Neural cell (in vitro differentiated cells): ENCODE data around the gene C6orf132. TPM values are rescaled to one million over a fixed set of nuclear protein-coding genes. Genes with fewer than 3 reads are reported as not detected.

ENCODE experiments used
- H2AFZ ChIP-seq: fragments of 200-600, 300-800 bp; sonication (generic), shearing (Covaris generic); 2 replicates; pipeline ENCODE4 v1.6.0; 2014; ENCODE audit warnings: low read depth, mild to moderate bottlenecking, antibody characterized with exemption, low read length, moderate library complexity
- H3F3A ChIP-seq: fragments of 200-600 bp; shearing (Covaris generic); 2 replicates; pipeline ENCODE4 v1.6.1; 2016; ENCODE audit warnings: mild to moderate bottlenecking, moderate library complexity, mixed read lengths, antibody characterized with exemption, low read length; ENCODE audit not compliant: insufficient read depth, poor library complexity, severe bottlenecking
- H3K27ac ChIP-seq: fragments of 200-600, 300-800 bp; sonication (generic), shearing (Covaris generic); 2 replicates; pipeline ENCODE4 v1.5.1; 2014; ENCODE audit warnings: mild to moderate bottlenecking, low read length, moderate library complexity
- H3K27me3 ChIP-seq: fragments of 300-800, 200-600 bp; sonication (generic), shearing (Covaris generic); 2 replicates; pipeline ENCODE4 v1.6.0; 2014; ENCODE audit warnings: mild to moderate bottlenecking, low read depth, low read length, moderate library complexity; ENCODE audit not compliant: insufficient read depth
- H3K36me3 ChIP-seq: fragments of 300-800, 200-600 bp; sonication (generic), shearing (Covaris generic); 2 replicates; pipeline ENCODE4 v1.5.1; 2014; ENCODE audit warnings: mild to moderate bottlenecking, antibody characterized with exemption, low read length, moderate library complexity; ENCODE audit not compliant: insufficient read depth
- H3K4me2 ChIP-seq: fragments of 300-800, 200-600 bp; sonication (generic), shearing (Covaris generic); 2 replicates; pipeline ENCODE4 v1.6.0; 2014; ENCODE audit warnings: mild to moderate bottlenecking, low read length
- H3K4me3 ChIP-seq: fragments of 300-800, 200-600 bp; sonication (generic), shearing (Covaris generic); 2 replicates; pipeline ENCODE4 v1.5.1; 2014; ENCODE audit warnings: mild to moderate bottlenecking, low read length, moderate library complexity
- H3K79me2 ChIP-seq: fragments of 200-600 bp; shearing (Covaris generic); replicated peaks from 2 replicates; pipeline ENCODE4 v1.6.0; 2014; ENCODE audit warnings: mild to moderate bottlenecking, low read length, moderate library complexity; ENCODE audit not compliant: insufficient read depth
- H3K9ac ChIP-seq: fragments of 300-800, 200-600 bp; sonication (generic), shearing (Covaris generic); 2 replicates; pipeline ENCODE4 v1.6.1; 2016; ENCODE audit warnings: mild to moderate bottlenecking, low read length, mixed read lengths
- H3K9me2 ChIP-seq: fragments of 200-600 bp; shearing (Covaris generic); 2 replicates; pipeline ENCODE4 v1.6.1; 2016; ENCODE audit warnings: mild to moderate bottlenecking, low read length, mixed read lengths; ENCODE audit not compliant: insufficient read depth
- H3K9me3 ChIP-seq: fragments of 200-600, 300-800 bp; sonication (generic), shearing (Covaris generic); 2 replicates; pipeline ENCODE4 v1.6.1; 2016; ENCODE audit warnings: mild to moderate bottlenecking, mixed run types, low read length, moderate library complexity, mixed read lengths
- H4K20me1 ChIP-seq: fragments of 200-600 bp; shearing (Covaris generic); 2 replicates; pipeline ENCODE4 v1.6.1; 2016; ENCODE audit warnings: mild to moderate bottlenecking, mixed run types; ENCODE audit not compliant: insufficient read depth
- EP300 ChIP-seq: fragments of 450-650 bp; conservative IDR thresholded peaks from 2 replicates; pipeline ENCODE4 v1.6.1; 2014; ENCODE audit warnings: antibody characterized with exemption, mild to moderate bottlenecking, moderate library complexity; ENCODE audit not compliant: poor library complexity, severe bottlenecking
- EZH2 ChIP-seq: fragments of 200-600, 300-800 bp; shearing (Covaris generic), sonication (generic); IDR thresholded peaks from 2 replicates; pipeline ENCODE4 v1.6.1; 2014; ENCODE audit warnings: antibody characterized with exemption, low read length, borderline replicate concordance, mild to moderate bottlenecking; ENCODE audit not compliant: insufficient read depth, poor library complexity, severe bottlenecking
- MXI1 ChIP-seq: fragments of 450-650 bp; conservative IDR thresholded peaks from 2 replicates; pipeline ENCODE4 v1.6.1; 2014; ENCODE audit warnings: antibody characterized with exemption, mild to moderate bottlenecking; ENCODE audit not compliant: poor library complexity, severe bottlenecking
- POLR2AphosphoS5 ChIP-seq: IDR thresholded peaks from 2 replicates; pipeline ENCODE4 v1.6.1; 2012
- RAD21 ChIP-seq: fragments of 450-650 bp; conservative IDR thresholded peaks from 2 replicates; pipeline ENCODE4 v1.6.1; 2014; ENCODE audit warnings: antibody characterized with exemption, mild to moderate bottlenecking, moderate library complexity
- REST ChIP-seq: IDR thresholded peaks from 2 replicates; pipeline ENCODE4 v1.6.1; 2012; ENCODE audit warnings: borderline replicate concordance
- SMC3 ChIP-seq: fragments of 450-650 bp; conservative IDR thresholded peaks from 2 replicates; pipeline ENCODE4 v1.6.1; 2014; ENCODE audit warnings: antibody characterized with exemption, mild to moderate bottlenecking, moderate library complexity; ENCODE audit not compliant: poor library complexity
- TAF1 ChIP-seq: IDR thresholded peaks from 2 replicates; pipeline ENCODE4 v1.6.1; 2012; ENCODE audit warnings: low read depth
- polyA plus RNA-seq: library from polyadenylated mRNA; depleted of rRNA; stranded (reverse); fragments of >200 nt; gene quantifications from 2 replicates; pipeline ENCODE4 v1.2.3, GENCODE V29; 2014
- TF ChIP-seq, protein P1 (sequence below): fragments of 450-650 bp; IDR thresholded peaks from 2 replicates; pipeline ENCODE4 v1.5.1; 2014; ENCODE audit warnings: antibody characterized with exemption, mild to moderate bottlenecking, moderate library complexity; ENCODE audit not compliant: poor library complexity, severe bottlenecking

C6orf132 gene
- polyA plus RNA-seq, 1 donor from 2014 or later, result not detected

DNA sequence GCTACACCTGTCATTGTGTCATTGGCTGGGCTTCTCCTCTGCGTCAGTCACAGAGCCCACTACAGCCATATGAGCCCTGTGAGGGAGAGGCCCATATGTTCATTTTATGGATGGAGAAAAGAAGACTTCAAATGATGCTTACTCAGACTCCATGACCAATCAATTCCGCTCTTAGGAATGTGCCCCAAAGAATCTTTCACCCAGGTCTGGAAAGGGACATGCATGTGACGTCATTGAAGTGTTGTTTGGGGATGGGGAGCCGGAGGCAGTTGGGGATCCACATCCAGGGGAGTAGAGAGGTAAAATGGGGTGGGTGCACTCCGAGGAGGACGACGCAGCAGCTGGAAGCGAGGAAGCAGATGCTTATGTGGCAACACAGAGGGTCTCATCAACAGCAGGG is 9.6 kb upstream of the C6orf132 start:
- H3K9me3 ChIP-seq, result no peaks in the 10 kb centered on the region
- no peak overlapping the region for H2AFZ ChIP-seq
- H3K9ac ChIP-seq, result no peak overlapping the region
- H3K36me3 ChIP-seq, result no peaks in the 10 kb centered on the region
- TF ChIP-seq POLR2AphosphoS5 (no peak), MXI1 (no peak), RAD21 (no peak), TAF1 (no peak), SMC3 (no peak)
- no peaks in the 10 kb centered on the region for H3K9me2 ChIP-seq
- H3K27ac ChIP-seq, result no peak overlapping the region
- H3K27me3 ChIP-seq, result no peaks in the 10 kb centered on the region
- H3K4me2 ChIP-seq, result no peak overlapping the region
- H3F3A ChIP-seq, result no peaks in the 10 kb centered on the region
- H3K4me3 ChIP-seq, result no peak overlapping the region
- H4K20me1 ChIP-seq, result no peaks in the 10 kb centered on the region
- no peaks in the 10 kb centered on the region for H3K79me2 ChIP-seq

DNA sequence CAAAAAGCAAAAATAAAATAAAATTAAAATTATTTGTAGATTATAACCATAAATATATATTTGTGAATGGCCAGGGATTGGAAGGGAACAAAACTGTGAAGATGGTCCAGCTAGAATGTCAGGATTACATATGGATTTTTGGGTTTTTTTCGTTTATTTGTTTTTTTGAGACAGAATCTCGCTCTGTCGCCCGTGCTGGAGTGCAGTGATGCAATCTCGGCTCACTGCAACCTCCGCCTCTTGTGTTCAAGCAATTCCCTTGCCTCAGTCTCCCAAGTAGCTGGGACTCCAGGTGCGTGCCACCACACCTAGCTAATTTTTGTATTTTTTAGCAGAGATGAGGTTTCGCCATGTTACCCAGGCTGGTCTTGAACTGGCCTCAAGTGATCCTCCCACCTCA is 7.8 kb upstream of the C6orf132 start:
- no peak overlapping the region for H3K27ac ChIP-seq
- no peaks in the 10 kb centered on the region for H3K9me2 ChIP-seq
- no peak overlapping the region for H3K9ac ChIP-seq
- TF ChIP-seq RAD21, result no peak
- TF ChIP-seq, protein P1, sequence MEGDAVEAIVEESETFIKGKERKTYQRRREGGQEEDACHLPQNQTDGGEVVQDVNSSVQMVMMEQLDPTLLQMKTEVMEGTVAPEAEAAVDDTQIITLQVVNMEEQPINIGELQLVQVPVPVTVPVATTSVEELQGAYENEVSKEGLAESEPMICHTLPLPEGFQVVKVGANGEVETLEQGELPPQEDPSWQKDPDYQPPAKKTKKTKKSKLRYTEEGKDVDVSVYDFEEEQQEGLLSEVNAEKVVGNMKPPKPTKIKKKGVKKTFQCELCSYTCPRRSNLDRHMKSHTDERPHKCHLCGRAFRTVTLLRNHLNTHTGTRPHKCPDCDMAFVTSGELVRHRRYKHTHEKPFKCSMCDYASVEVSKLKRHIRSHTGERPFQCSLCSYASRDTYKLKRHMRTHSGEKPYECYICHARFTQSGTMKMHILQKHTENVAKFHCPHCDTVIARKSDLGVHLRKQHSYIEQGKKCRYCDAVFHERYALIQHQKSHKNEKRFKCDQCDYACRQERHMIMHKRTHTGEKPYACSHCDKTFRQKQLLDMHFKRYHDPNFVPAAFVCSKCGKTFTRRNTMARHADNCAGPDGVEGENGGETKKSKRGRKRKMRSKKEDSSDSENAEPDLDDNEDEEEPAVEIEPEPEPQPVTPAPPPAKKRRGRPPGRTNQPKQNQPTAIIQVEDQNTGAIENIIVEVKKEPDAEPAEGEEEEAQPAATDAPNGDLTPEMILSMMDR, result no peak
- TF ChIP-seq REST, result no peak
- TF ChIP-seq TAF1, result no peak
- TF ChIP-seq MXI1, result no peak
- no peak for TF ChIP-seq EZH2
- TF ChIP-seq EP300, result no peak
- no peak for TF ChIP-seq SMC3
- no peak overlapping the region for H2AFZ ChIP-seq
- H4K20me1 ChIP-seq, result no peaks in the 10 kb centered on the region
- no peak overlapping the region for H3K4me3 ChIP-seq
- H3K9me3 ChIP-seq, result no peaks in the 10 kb centered on the region
- no peaks in the 10 kb centered on the region for H3F3A ChIP-seq
- no peak overlapping the region for H3K4me2 ChIP-seq
- no peaks in the 10 kb centered on the region for H3K27me3 ChIP-seq
- H3K36me3 ChIP-seq, result no peaks in the 10 kb centered on the region
- H3K79me2 ChIP-seq, result no peaks in the 10 kb centered on the region

- Histone ChIP-seq H3K9me3 (no peaks in the 10 kb centered on the region), H3K4me2 (no peak overlapping the region), H3K9me2 (no peaks in the 10 kb centered on the region), H3K79me2 (no peaks in the 10 kb centered on the region), H3K27ac (no peak overlapping the region), H3F3A (no peaks in the 10 kb centered on the region), H2AFZ (no peak overlapping the region), H4K20me1 (no peaks in the 10 kb centered on the region), H3K9ac (no peak overlapping the region), H3K36me3 (no peaks in the 10 kb centered on the region), H3K4me3 (no peak overlapping the region), H3K27me3 (peaks cover 5% of the 10 kb centered on the region)
- TF ChIP-seq, protein P1, result no peak
- TF ChIP-seq POLR2AphosphoS5 (no peak), RAD21 (no peak), EP300 (no peak), SMC3 (no peak), REST (no peak), MXI1 (no peak), TAF1 (no peak), EZH2 (no peak)
Measured at GRCh38 chr6:42148058-42148457, 5.6 kb upstream of the C6orf132 start.
